Vagina (tissue), 2 donors: ENCODE results near the gene NSD2.

ENCODE experiments used
- CTCF ChIP-seq, 3 experiments: fragments of 450-650 bp in 2 of 3; fragments of 200-600 bp in 1 of 3; sonication (generic) in 1 of 3; IDR thresholded peaks; one replicate each; pipeline ENCODE4 v1.5.1; 2017 to 2019; ENCODE audit warnings: antibody characterized with exemption in 3 of 3, mild to moderate bottlenecking in 2 of 3, moderate library complexity in 2 of 3
- POLR2A ChIP-seq, 2 donors: fragments of 450-650 bp; IDR thresholded peaks; one replicate each; pipeline ENCODE4 v1.6.1; 2017; ENCODE audit warnings: antibody characterized with exemption in 2 of 2, mild to moderate bottlenecking in 2 of 2, moderate library complexity in 2 of 2
- POLR2AphosphoS5 ChIP-seq, 2 donors: sonication (generic); formaldehyde crosslinking; IDR thresholded peaks; one replicate each; pipeline ENCODE4 v1.9.0; 2017; ENCODE audit warnings: antibody characterized with exemption in 2 of 2, mild to moderate bottlenecking in 2 of 2, low read depth in 1 of 2; ENCODE audit not compliant: insufficient read depth in 1 of 2

- no peak for TF ChIP-seq POLR2AphosphoS5 (IDR thresholded peaks at IDR 0.05; ENCODE audit: insufficient read depth in 1 of 2, low read depth in 1 of 2)
- no peak for TF ChIP-seq CTCF (IDR thresholded peaks at IDR 0.05)
- no peak for TF ChIP-seq POLR2A (IDR thresholded peaks at IDR 0.05)
Measured at GRCh38 chr4:1862961-1863296, 8.3 kb upstream of the NSD2 start.
